ENCODE measurements around the gene PRKD1. TPM values are rescaled to one million over a fixed set of nuclear protein-coding genes. Genes with fewer than 3 reads are reported as not detected.

PRKD1 gene
- total and polyA plus RNA-seq, 2 of the 13 experiments (the other 11 are each of a cell fraction or from before 2014, with no cell fraction given): 0.22 to 1.3 TPM

DNA sequence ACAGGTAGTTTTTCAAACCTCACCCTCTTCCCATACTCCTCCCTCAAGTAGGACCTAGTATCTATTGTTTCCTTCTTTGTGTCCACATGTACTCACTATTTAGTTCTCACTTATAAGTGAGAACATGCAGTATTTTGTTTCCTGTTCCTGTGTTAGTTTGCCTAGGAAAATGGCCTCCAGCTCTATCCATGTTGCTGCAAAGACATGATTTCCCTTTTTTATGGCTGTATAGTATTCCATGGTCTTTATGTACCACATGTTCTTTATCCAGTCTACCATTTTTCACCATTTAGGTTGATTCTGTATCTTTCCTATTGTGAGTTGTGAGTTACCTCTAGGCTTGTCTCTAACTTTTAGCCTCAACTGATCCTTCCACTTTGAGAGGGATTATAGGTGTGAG lies 310.7 kb downstream of the PRKD1 start (continued):
- TF ChIP-seq, protein P1, sequence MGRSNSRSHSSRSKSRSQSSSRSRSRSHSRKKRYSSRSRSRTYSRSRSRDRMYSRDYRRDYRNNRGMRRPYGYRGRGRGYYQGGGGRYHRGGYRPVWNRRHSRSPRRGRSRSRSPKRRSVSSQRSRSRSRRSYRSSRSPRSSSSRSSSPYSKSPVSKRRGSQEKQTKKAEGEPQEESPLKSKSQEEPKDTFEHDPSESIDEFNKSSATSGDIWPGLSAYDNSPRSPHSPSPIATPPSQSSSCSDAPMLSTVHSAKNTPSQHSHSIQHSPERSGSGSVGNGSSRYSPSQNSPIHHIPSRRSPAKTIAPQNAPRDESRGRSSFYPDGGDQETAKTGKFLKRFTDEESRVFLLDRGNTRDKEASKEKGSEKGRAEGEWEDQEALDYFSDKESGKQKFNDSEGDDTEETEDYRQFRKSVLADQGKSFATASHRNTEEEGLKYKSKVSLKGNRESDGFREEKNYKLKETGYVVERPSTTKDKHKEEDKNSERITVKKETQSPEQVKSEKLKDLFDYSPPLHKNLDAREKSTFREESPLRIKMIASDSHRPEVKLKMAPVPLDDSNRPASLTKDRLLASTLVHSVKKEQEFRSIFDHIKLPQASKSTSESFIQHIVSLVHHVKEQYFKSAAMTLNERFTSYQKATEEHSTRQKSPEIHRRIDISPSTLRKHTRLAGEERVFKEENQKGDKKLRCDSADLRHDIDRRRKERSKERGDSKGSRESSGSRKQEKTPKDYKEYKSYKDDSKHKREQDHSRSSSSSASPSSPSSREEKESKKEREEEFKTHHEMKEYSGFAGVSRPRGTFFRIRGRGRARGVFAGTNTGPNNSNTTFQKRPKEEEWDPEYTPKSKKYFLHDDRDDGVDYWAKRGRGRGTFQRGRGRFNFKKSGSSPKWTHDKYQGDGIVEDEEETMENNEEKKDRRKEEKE (IDR thresholded peaks at IDR 0.05): no peak
- TF ChIP-seq HDAC6 (IDR thresholded peaks at IDR 0.05; ENCODE audit: low read depth, low read length) (no peak), ZNF121 (CRISPR knock-in tag; IDR thresholded peaks at IDR 0.05) (no peak), ZNF274 (CRISPR knock-in tag; IDR thresholded peaks at IDR 0.05) (no peak)
- TF ChIP-seq, protein P2, sequence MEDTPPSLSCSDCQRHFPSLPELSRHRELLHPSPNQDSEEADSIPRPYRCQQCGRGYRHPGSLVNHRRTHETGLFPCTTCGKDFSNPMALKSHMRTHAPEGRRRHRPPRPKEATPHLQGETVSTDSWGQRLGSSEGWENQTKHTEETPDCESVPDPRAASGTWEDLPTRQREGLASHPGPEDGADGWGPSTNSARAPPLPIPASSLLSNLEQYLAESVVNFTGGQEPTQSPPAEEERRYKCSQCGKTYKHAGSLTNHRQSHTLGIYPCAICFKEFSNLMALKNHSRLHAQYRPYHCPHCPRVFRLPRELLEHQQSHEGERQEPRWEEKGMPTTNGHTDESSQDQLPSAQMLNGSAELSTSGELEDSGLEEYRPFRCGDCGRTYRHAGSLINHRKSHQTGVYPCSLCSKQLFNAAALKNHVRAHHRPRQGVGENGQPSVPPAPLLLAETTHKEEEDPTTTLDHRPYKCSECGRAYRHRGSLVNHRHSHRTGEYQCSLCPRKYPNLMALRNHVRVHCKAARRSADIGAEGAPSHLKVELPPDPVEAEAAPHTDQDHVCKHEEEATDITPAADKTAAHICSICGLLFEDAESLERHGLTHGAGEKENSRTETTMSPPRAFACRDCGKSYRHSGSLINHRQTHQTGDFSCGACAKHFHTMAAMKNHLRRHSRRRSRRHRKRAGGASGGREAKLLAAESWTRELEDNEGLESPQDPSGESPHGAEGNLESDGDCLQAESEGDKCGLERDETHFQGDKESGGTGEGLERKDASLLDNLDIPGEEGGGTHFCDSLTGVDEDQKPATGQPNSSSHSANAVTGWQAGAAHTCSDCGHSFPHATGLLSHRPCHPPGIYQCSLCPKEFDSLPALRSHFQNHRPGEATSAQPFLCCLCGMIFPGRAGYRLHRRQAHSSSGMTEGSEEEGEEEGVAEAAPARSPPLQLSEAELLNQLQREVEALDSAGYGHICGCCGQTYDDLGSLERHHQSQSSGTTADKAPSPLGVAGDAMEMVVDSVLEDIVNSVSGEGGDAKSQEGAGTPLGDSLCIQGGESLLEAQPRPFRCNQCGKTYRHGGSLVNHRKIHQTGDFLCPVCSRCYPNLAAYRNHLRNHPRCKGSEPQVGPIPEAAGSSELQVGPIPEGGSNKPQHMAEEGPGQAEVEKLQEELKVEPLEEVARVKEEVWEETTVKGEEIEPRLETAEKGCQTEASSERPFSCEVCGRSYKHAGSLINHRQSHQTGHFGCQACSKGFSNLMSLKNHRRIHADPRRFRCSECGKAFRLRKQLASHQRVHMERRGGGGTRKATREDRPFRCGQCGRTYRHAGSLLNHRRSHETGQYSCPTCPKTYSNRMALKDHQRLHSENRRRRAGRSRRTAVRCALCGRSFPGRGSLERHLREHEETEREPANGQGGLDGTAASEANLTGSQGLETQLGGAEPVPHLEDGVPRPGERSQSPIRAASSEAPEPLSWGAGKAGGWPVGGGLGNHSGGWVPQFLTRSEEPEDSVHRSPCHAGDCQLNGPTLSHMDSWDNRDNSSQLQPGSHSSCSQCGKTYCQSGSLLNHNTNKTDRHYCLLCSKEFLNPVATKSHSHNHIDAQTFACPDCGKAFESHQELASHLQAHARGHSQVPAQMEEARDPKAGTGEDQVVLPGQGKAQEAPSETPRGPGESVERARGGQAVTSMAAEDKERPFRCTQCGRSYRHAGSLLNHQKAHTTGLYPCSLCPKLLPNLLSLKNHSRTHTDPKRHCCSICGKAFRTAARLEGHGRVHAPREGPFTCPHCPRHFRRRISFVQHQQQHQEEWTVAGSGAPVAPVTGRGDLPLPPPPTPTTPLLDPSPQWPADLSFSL (CRISPR knock-in tag; IDR thresholded peaks at IDR 0.05): no peak
- TF ChIP-seq, protein P3, sequence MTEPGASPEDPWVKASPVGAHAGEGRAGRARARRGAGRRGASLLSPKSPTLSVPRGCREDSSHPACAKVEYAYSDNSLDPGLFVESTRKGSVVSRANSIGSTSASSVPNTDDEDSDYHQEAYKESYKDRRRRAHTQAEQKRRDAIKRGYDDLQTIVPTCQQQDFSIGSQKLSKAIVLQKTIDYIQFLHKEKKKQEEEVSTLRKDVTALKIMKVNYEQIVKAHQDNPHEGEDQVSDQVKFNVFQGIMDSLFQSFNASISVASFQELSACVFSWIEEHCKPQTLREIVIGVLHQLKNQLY (CRISPR knock-in tag; IDR thresholded peaks at IDR 0.05): no peak
- TF ChIP-seq, protein P4, sequence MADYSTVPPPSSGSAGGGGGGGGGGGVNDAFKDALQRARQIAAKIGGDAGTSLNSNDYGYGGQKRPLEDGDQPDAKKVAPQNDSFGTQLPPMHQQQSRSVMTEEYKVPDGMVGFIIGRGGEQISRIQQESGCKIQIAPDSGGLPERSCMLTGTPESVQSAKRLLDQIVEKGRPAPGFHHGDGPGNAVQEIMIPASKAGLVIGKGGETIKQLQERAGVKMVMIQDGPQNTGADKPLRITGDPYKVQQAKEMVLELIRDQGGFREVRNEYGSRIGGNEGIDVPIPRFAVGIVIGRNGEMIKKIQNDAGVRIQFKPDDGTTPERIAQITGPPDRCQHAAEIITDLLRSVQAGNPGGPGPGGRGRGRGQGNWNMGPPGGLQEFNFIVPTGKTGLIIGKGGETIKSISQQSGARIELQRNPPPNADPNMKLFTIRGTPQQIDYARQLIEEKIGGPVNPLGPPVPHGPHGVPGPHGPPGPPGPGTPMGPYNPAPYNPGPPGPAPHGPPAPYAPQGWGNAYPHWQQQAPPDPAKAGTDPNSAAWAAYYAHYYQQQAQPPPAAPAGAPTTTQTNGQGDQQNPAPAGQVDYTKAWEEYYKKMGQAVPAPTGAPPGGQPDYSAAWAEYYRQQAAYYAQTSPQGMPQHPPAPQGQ (CRISPR knock-in tag; IDR thresholded peaks at IDR 0.05; ENCODE audit: borderline replicate concordance): no peak
- TF ChIP-seq, protein P5, sequence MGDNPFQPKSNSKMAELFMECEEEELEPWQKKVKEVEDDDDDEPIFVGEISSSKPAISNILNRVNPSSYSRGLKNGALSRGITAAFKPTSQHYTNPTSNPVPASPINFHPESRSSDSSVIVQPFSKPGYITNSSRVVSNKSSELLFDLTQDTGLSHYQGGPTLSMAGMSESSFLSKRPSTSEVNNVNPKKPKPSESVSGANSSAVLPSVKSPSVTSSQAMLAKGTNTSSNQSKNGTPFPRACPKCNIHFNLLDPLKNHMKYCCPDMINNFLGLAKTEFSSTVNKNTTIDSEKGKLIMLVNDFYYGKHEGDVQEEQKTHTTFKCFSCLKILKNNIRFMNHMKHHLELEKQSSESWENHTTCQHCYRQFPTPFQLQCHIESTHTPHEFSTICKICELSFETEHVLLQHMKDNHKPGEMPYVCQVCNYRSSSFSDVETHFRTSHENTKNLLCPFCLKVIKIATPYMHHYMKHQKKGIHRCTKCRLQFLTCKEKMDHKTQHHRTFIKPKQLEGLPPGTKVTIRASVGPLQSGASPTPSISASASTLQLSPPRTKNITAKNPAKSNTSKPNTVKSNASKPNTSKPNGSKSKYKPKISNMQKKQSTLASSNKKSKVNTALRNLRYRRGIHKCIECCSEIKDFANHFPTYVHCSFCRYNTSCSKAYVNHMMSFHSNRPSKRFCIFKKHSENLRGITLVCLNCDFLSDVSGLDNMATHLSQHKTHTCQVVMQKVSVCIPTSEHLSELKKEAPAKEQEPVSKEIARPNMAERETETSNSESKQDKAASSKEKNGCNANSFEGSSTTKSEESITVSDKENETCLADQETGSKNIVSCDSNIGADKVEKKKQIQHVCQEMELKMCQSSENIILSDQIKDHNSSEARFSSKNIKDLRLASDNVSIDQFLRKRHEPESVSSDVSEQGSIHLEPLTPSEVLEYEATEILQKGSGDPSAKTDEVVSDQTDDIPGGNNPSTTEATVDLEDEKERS (CRISPR knock-in tag; IDR thresholded peaks at IDR 0.05): no peak
- TF ChIP-seq, protein P6, sequence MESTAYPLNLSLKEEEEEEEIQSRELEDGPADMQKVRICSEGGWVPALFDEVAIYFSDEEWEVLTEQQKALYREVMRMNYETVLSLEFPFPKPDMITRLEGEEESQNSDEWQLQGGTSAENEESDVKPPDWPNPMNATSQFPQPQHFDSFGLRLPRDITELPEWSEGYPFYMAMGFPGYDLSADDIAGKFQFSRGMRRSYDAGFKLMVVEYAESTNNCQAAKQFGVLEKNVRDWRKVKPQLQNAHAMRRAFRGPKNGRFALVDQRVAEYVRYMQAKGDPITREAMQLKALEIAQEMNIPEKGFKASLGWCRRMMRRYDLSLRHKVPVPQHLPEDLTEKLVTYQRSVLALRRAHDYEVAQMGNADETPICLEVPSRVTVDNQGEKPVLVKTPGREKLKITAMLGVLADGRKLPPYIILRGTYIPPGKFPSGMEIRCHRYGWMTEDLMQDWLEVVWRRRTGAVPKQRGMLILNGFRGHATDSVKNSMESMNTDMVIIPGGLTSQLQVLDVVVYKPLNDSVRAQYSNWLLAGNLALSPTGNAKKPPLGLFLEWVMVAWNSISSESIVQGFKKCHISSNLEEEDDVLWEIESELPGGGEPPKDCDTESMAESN (CRISPR knock-in tag; conservative IDR thresholded peaks at IDR 0.05): no peak

All from HepG2 (cell line).